ENCODE data around the gene PRDX2. TPM values are rescaled to one million over a fixed set of nuclear protein-coding genes. Genes with fewer than 3 reads are reported as not detected.
A peak's percentile ranks its signal among the peaks of the same experiment; 100 is the strongest.

The PRDX2 gene
- total and polyA plus RNA-seq, 2 experiments from 2014 or later, result 346 to 465 TPM

- Histone ChIP-seq H3K27ac (ENCODE audit: low read depth) (no peak overlapping the region), H3K79me2 (replicated peaks; ENCODE audit: insufficient read depth) (peaks cover 20% of the 10 kb centered on the region), H3K4me1 (ENCODE audit: insufficient read depth) (peaks cover 11% of the 10 kb centered on the region; the same call in 1 of the 2 replicates), H3K27me3 (ENCODE audit: insufficient read depth) (peaks cover 10% of the 10 kb centered on the region), H3K4me3 (peak overlapping the region; percentile 99), H3K9me2 (ENCODE audit: insufficient read depth) (no peaks in the 10 kb centered on the region), H2AFZ (peak overlapping the region; percentile 97), H3F3A (replicated peaks; ENCODE audit: low read depth) (peaks cover 19% of the 10 kb centered on the region), H3K36me3 (ENCODE audit: insufficient read depth) (peaks cover 9% of the 10 kb centered on the region; the same call in 1 of the 2 replicates), H4K20me1 (replicated peaks; ENCODE audit: insufficient read depth) (no peaks in the 10 kb centered on the region), H3K4me2 (peak overlapping the region; percentile 97)
- no peak for TF ChIP-seq EZH2 (IDR thresholded peaks at IDR 0.05; ENCODE audit: low read depth, unreplicated experiment)
- H3K27me3 Mint-ChIP-seq (ENCODE audit: insufficient read depth, low read depth, poor library complexity), result peaks cover 10% of the 10 kb centered on the region
- no peak overlapping the region for H3K27ac Mint-ChIP-seq
- H3K4me1 Mint-ChIP-seq, result peaks cover 20% of the 10 kb centered on the region
- H3K9me3 Mint-ChIP-seq, result no peaks in the 10 kb centered on the region
- DNase-seq (ENCODE audit: low spot score) (no peak), ATAC-seq (no peak)
- H3K4me3 Mint-ChIP-seq, result peak overlapping the region; percentile 93
- peaks cover 45% of the 10 kb centered on the region for H3K36me3 Mint-ChIP-seq (ENCODE audit: low read depth)
Observed at GRCh38 chr19:12802267-12803106, 887 bp upstream of the PRDX2 start.

GRCh38 chr19:12800923-12801465 lies 606 bp downstream of the PRDX2 start:
- ATAC-seq, result peak; percentile 15
- H3K4me3 Mint-ChIP-seq, result peak overlapping the region; percentile 93
- Histone ChIP-seq H3K27ac (ENCODE audit: low read depth) (no peak overlapping the region), H3K4me3 (peak overlapping the region; percentile 99), H3K9me2 (ENCODE audit: insufficient read depth) (no peaks in the 10 kb centered on the region), H3K79me2 (replicated peaks; ENCODE audit: insufficient read depth) (peaks cover 13% of the 10 kb centered on the region), H3K36me3 (ENCODE audit: insufficient read depth) (peaks cover 9% of the 10 kb centered on the region; the same call in 1 of the 2 replicates), H3F3A (replicated peaks; ENCODE audit: low read depth) (peaks cover 22% of the 10 kb centered on the region), H3K27me3 (ENCODE audit: insufficient read depth) (peaks cover 10% of the 10 kb centered on the region), H3K4me2 (peak overlapping the region; percentile 97), H4K20me1 (replicated peaks; ENCODE audit: insufficient read depth) (no peaks in the 10 kb centered on the region), H3K4me1 (ENCODE audit: insufficient read depth) (peaks cover 14% of the 10 kb centered on the region), H2AFZ (peak overlapping the region; percentile 97)
- peaks cover 21% of the 10 kb centered on the region for H3K4me1 Mint-ChIP-seq
- no peak overlapping the region for H3K27ac Mint-ChIP-seq
- TF ChIP-seq JUNB (IDR thresholded peaks at IDR 0.05; ENCODE audit: unreplicated experiment), result no peak
- TF ChIP-seq CTCF (conservative IDR thresholded peaks at IDR 0.05; ENCODE audit: low read depth in 2 of 2), result no peak
- peaks cover 4% of the 10 kb centered on the region for H3K27me3 Mint-ChIP-seq (ENCODE audit: insufficient read depth, low read depth, poor library complexity)
- H3K9me3 Mint-ChIP-seq, result no peaks in the 10 kb centered on the region
- peaks cover 46% of the 10 kb centered on the region for H3K36me3 Mint-ChIP-seq (ENCODE audit: low read depth)
- peak; percentile 69 for DNase-seq (ENCODE audit: low spot score)

GRCh38 chr19:12800466-12800770 lies 1.2 kb downstream of the PRDX2 start:
- H3K27ac Mint-ChIP-seq, result no peak overlapping the region
- peaks cover 22% of the 10 kb centered on the region for H3K4me1 Mint-ChIP-seq
- ATAC-seq (no peak), DNase-seq (ENCODE audit: low spot score) (no peak)
- no peaks in the 10 kb centered on the region for H4K20me1 ChIP-seq (replicated peaks; ENCODE audit: insufficient read depth)
- peak overlapping the region; percentile 97 for H3K4me2 ChIP-seq
- peaks cover 46% of the 10 kb centered on the region for H3K36me3 Mint-ChIP-seq (ENCODE audit: low read depth)
- H3K4me3 ChIP-seq, result peak overlapping the region; percentile 99
- peak overlapping the region; percentile 93 for H3K4me3 Mint-ChIP-seq
- peaks cover 16% of the 10 kb centered on the region for H3K4me1 ChIP-seq (ENCODE audit: insufficient read depth)
- no peaks in the 10 kb centered on the region for H3K9me3 Mint-ChIP-seq
- peaks cover 10% of the 10 kb centered on the region for H3K27me3 ChIP-seq (ENCODE audit: insufficient read depth)
- H3K27ac ChIP-seq (ENCODE audit: low read depth), result no peak overlapping the region
- H3K36me3 ChIP-seq (ENCODE audit: insufficient read depth), result peaks cover 9% of the 10 kb centered on the region; the same call in 1 of the 2 replicates
- H2AFZ ChIP-seq, result no peak overlapping the region
- peaks cover 13% of the 10 kb centered on the region for H3K79me2 ChIP-seq (replicated peaks; ENCODE audit: insufficient read depth)
- H3K27me3 Mint-ChIP-seq (ENCODE audit: insufficient read depth, low read depth, poor library complexity), result peaks cover 4% of the 10 kb centered on the region
- H3F3A ChIP-seq (replicated peaks; ENCODE audit: low read depth), result peaks cover 22% of the 10 kb centered on the region
- no peaks in the 10 kb centered on the region for H3K9me2 ChIP-seq (ENCODE audit: insufficient read depth)
- no peak for TF ChIP-seq EZH2phosphoT487 (IDR thresholded peaks at IDR 0.05; ENCODE audit: unreplicated experiment)
- no peak for TF ChIP-seq EZH2 (IDR thresholded peaks at IDR 0.05; ENCODE audit: low read depth, unreplicated experiment)
- no peak for TF ChIP-seq POLR2AphosphoS5 (IDR thresholded peaks at IDR 0.05; ENCODE audit: low read depth)
- no peak for TF ChIP-seq NANOG (IDR thresholded peaks at IDR 0.05; ENCODE audit: borderline replicate concordance)
- TF ChIP-seq ZNF331 (CRISPR knock-in tag; IDR thresholded peaks at IDR 0.05; ENCODE audit: low read depth), result no peak
